GM18909 (cell line): ENCODE measurements around the gene STARD10.
A peak's percentile ranks its signal among the peaks of the same experiment; 100 is the strongest.

Experiments
- ATAC-seq: cut with Tn5 transposase; IDR thresholded peaks from one replicate; pipeline ENCODE4 v1.9.1; 2021; ENCODE audit warnings: mild to moderate bottlenecking; ENCODE audit not compliant: unreplicated experiment, poor library complexity

Gene STARD10

GRCh38 chr11:72736452-72737069 lies 57.3 kb downstream of the STARD10 start:
- ATAC-seq: no peak

GRCh38 chr11:72735495-72736027 lies 58.3 kb downstream of the STARD10 start:
- ATAC-seq: no peak

DNA sequence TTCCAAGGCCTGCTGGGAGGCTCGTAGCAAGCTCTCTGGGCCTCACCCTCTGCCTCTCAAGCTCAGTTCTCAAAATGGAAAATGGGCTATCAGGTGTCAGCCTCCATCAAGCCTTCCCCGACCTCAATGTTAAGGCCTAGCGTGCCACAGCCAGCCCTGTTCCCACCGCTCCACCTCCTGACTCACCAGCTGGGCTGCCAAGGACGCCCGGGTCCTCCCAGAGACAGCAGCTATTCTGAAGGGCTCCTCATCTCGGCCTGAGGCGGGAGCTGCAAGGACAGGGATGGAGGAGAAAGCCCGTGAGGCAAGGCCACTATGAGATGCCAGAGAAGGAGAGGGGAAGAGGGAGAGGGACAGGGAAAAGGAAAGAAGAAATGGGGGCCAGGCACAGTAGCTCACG lies 61.5 kb downstream of the STARD10 start:
- ATAC-seq: no peak

DNA sequence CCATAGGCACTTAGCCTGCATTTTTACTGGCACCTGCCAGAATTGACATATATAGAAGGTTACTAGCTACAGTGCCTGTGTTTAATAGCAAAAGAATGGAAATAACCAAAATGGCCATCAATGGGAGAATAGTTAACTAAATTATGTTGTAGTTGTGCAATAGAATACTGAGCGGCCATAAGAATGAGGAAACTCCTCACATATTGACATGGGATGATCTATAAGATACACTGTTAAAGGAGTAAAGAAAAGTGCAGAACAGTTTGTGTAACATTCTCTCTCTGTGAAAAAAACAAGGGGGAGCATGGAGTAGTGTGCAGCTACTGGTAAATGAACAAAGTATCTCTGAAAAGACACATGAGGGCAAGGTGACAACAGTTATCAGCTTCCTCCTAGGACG lies 63.1 kb downstream of the STARD10 start:
- ATAC-seq: no peak

GRCh38 chr11:72730243-72730642 lies 63.6 kb downstream of the STARD10 start:
- no peak for ATAC-seq

GRCh38 chr11:72727521-72727920 lies 66.3 kb downstream of the STARD10 start:
- no peak for ATAC-seq

DNA sequence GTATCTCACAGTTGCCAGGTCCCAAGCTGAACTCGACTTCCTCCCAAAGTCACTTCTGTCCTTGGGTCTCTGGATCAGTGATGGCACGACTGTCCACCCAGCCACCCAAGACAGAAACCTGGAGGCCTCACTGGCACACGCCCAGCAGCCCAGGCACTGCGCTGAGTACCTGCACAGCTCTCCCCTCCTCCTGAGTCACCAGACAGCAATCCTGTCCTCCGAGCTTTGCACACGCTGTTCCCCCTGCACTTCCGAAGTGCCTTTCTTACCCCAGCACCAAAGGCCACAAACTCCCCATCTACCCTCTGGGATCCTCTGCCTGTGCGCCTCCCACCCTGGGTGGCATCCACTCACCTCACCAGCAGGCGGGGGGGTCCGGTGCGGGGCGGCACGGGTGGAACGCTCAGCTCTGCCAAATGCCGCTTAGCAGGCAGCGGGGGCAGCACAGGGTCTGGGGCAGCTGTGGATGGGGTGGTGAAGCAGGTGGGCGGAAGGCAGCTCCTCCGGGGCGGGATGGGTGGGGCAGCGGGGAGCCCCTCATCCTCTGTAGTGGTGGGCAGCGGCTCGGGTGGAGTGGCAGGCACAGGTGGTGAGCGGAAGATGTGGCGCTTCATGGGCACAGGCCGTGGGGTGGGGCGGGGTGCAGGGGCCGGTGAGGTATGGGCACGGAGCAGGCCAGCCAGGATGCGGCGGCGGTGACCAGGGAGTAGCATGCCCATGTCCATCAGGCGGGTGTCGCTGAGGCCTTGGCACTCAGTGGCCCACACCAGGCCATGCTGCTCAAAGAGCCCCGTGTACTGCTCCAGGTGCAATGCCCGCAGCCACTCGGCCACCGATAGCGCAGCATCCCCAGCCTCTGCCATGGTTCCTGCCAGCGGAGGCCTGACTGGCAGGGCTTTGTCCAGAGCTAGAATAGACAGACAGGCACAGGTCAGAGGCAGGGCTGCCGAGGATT lies 67.3 kb downstream of the STARD10 start:
- ATAC-seq: no peak

DNA sequence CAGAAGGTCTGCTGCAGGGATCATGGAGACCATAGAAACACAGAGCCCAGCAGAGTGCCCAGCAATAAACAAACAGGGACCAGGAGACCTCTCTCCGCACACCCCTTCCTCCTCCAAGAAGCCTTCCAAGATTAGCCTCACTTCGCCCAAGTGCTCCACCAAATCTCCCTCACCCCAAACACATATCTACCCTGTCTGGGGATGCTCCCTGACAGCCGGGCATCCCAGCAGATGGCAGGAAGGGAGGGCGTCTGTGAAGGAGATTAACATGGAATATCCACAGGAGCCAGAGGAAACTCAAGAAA lies 68.2 kb downstream of the STARD10 start:
- no peak for ATAC-seq

DNA sequence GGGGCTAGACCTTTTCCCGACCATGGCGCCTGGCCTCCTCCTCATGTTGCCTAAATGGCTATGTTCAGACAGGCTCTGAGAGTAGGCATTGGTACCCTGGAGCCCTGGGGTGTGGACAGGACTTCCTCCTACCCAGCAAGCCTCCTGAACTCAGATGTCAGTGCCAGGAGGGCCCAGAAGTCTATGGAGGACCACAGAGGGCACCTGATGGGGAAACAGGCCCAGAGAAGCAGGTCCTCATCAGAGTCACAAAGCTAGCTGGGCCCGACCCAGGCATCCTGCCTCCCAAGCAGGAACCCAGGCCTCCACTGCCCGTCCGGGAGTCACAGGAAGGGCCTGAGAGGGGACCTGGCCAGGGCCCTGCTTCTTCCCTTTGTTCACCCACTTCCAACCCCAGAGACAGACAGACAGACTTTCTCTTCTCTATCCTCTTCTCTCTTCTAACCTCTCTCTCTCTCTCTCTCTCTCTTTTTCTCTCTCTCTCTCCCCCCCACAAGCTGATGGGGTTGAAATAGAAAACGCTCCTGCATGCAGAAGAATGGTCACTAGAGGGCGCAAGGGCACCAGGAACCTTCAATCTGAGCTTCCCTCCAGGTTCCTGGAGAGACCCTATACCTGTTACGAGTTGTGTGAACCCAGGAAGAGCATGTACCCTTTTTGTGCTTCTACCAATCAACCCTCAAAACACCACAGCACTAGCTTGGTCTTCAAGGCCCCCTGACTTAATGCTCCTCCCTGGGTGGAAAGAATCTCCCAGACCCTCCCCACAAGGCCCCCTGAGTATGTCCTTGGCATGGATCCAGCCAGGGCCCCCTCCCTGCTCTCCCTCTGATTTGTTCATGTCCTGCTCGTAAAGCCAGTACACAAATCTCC lies 68.8 kb downstream of the STARD10 start:
- no peak for ATAC-seq

- no peak for ATAC-seq
Observed at GRCh38 chr11:72724021-72724551, 69.8 kb downstream of the STARD10 start.

- no peak for ATAC-seq
Observed at GRCh38 chr11:72723508-72723907, 70.3 kb downstream of the STARD10 start.

DNA sequence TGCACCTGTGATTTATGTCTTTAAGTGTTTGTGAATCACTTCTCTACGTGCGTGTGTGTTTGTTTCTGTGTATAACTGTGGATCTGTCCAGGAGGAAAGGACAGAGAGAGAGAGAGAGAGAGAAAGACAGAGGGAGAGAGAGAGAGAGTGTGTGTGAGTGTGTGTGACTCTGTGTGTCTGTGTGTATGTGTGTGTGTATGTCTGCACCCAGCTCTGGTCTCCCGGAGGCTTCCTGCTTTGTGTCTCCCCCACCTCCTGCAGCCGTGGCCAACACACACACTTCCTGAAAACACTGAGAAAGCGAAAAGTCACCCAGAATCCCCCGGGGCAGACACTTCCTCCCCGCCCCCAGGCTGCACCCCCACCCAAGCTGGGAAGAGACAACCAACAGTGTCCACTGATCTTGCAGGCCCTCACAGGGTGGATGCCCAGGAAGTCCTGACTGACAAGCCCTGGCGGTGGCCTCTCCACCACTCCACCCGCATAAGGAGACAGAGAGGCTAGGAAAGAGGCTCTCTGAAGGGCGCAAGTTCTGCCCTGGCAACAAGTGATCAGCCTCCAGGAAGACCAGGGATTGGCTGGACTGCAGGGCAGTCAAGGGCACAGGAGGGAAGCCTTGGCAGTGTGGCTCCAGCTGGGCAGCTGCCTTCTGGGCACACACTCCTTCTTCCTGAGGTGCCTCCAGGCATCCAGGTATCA lies 71.6 kb downstream of the STARD10 start:
- ATAC-seq: peak; percentile 72

- no peak for ATAC-seq
Observed at GRCh38 chr11:72721689-72722049, 72.2 kb downstream of the STARD10 start.

GRCh38 chr11:72721276-72721675 lies 72.6 kb downstream of the STARD10 start:
- ATAC-seq: no peak

DNA sequence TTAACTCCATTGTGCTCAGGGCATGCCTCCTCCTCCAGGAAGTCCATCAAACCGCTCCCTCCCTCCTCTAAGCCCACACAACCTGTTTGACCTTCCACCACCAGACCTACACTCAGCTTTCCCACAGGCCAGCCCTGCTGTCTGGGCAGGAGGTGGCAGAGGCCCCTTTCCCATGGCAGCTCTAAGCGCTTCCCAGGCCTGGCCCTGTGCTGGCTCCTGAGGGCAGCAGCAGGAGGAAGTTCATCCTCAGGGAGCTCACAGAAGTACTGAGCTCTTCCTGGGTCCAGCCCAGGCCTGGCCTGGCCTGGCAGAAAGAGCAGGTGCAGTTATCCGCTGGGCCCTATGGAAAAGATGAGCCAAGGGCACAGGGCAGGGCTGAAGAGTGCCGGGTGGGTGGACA lies 73.1 kb downstream of the STARD10 start:
- ATAC-seq: no peak

- no peak for ATAC-seq
Observed at GRCh38 chr11:72720047-72720446, 73.8 kb downstream of the STARD10 start.

DNA sequence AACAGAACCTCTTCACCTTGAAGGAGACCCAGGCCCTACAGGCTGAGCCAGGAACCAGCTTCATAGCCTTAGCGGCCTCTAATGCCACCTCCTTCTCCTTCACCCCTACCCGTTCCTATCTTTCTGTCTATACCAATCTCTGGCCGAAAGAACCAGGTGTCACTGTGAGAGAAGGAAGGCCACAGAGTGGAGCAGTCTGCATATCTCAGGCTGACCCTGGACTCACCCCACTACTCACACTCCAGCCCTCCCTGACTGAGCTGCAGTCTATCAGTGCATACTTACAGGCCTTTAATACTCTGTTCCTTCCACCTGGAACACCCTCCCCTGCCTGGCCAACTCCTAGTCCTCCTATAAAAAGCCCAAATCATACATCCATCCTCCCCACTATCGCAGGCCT lies 74.3 kb downstream of the STARD10 start:
- ATAC-seq: no peak

GRCh38 chr11:72719144-72719543 lies 74.7 kb downstream of the STARD10 start:
- no peak for ATAC-seq

DNA sequence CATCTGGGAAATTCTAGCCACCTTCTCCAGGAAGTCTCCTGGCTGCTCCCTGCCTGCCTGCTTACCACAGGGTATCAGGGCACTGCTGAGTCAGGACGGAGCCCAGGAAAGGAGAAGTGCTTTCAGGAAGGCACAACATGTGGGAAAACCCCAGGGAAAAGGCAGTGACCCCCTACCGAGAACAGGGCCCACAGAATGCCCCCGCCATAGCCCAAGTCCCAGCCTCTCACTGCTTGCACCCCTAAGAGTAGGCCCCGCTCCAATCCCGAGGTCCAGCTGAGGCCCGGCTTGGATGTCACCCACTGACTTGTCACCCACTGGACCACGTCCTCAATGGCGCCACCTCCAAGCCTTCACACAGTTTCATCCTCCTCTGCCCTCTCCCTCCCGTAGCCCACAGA lies 75.7 kb downstream of the STARD10 start:
- no peak for ATAC-seq
